22Rv1 (cell line): ENCODE measurements around the gene PARVB.

Source experiments
- CTCF ChIP-seq: fragments of 450-650 bp; IDR thresholded peaks from 2 replicates; pipeline ENCODE4 v1.5.1; 2017; ENCODE audit warnings: mild to moderate bottlenecking
- ZFX ChIP-seq: fragments of 450-650 bp; IDR thresholded peaks from 2 replicates; pipeline ENCODE4 v1.6.1; 2017; ENCODE audit warnings: antibody characterized with exemption, borderline replicate concordance

GRCh38 chr22:44026066-44026629 is 2.0 kb downstream of the PARVB start:
- TF ChIP-seq CTCF (no peak), ZFX (no peak)
